ENCODE data around the gene STOX2.

DNA sequence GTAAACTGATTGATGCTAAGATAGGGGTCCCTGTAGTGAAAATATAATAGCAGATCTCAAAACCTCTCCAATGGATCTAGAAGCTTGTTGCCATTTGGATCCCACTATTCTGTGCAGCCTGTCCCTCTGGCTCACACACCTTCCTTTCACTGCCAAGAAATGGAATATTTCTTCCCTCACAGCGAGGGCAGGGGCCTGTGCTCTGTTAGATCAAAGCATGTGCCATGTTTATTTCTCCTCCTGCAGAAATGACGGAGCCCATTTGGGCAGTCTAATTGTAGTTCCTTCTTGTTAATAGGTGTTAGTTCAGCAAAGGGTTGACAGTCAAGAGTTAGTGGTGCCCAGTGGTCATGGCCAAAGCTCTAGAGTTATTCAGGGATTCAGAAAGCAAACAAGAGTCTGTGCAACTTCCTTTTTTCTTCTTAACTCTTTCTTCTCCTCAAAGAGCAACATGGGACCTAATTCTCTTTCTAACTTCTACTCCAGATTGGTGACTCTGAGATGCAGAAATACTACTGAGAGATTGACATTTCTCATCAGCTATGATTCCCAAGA lies 106.8 kb downstream of the STOX2 start:
- TF ChIP-seq, protein P1, sequence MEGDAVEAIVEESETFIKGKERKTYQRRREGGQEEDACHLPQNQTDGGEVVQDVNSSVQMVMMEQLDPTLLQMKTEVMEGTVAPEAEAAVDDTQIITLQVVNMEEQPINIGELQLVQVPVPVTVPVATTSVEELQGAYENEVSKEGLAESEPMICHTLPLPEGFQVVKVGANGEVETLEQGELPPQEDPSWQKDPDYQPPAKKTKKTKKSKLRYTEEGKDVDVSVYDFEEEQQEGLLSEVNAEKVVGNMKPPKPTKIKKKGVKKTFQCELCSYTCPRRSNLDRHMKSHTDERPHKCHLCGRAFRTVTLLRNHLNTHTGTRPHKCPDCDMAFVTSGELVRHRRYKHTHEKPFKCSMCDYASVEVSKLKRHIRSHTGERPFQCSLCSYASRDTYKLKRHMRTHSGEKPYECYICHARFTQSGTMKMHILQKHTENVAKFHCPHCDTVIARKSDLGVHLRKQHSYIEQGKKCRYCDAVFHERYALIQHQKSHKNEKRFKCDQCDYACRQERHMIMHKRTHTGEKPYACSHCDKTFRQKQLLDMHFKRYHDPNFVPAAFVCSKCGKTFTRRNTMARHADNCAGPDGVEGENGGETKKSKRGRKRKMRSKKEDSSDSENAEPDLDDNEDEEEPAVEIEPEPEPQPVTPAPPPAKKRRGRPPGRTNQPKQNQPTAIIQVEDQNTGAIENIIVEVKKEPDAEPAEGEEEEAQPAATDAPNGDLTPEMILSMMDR (IDR thresholded peaks at IDR 0.05): no peak
- TF ChIP-seq POLR2A (IDR thresholded peaks at IDR 0.05): no peak
